ENCODE results near the gene RSRP1. TPM values are rescaled to one million over a fixed set of nuclear protein-coding genes. Genes with fewer than 3 reads are reported as not detected.

Gene RSRP1
- total RNA-seq, 1 donor from 2014 or later: 92.9 TPM

Other genes with a start within 250 kb of the RSRP1 start
- 34.7 and 43.7 TPM in 2 replicates for gene SYF2, start 15.0 kb downstream of the RSRP1 start, total RNA-seq
- gene RHD, start 25.1 kb upstream of the RSRP1 start, total RNA-seq: not detected in 2 replicates
- 105 and 138 TPM in 2 replicates for gene TMEM50A, start 90.9 kb upstream of the RSRP1 start, total RNA-seq
- gene RHCE, start 173.4 kb upstream of the RSRP1 start, total RNA-seq: 2.0 and 3.7 TPM in 2 replicates
- gene MACO1, start 183.4 kb upstream of the RSRP1 start, total RNA-seq: 11.9 and 17.4 TPM in 2 replicates

All from bronchial epithelial cell (primary cell).